Measurements from ENCODE around the gene SLC16A3. TPM values are rescaled to one million over a fixed set of nuclear protein-coding genes. Genes with fewer than 3 reads are reported as not detected.
"Not testable (repeated sequence)": the region's sequence is repeated elsewhere in the genome, so short reads cannot be mapped to it uniquely, and the experiment has no call there.

SLC16A3 gene
- total RNA-seq = 10 to 100 TPM; 97.4 to 99.7 TPM

DNA sequence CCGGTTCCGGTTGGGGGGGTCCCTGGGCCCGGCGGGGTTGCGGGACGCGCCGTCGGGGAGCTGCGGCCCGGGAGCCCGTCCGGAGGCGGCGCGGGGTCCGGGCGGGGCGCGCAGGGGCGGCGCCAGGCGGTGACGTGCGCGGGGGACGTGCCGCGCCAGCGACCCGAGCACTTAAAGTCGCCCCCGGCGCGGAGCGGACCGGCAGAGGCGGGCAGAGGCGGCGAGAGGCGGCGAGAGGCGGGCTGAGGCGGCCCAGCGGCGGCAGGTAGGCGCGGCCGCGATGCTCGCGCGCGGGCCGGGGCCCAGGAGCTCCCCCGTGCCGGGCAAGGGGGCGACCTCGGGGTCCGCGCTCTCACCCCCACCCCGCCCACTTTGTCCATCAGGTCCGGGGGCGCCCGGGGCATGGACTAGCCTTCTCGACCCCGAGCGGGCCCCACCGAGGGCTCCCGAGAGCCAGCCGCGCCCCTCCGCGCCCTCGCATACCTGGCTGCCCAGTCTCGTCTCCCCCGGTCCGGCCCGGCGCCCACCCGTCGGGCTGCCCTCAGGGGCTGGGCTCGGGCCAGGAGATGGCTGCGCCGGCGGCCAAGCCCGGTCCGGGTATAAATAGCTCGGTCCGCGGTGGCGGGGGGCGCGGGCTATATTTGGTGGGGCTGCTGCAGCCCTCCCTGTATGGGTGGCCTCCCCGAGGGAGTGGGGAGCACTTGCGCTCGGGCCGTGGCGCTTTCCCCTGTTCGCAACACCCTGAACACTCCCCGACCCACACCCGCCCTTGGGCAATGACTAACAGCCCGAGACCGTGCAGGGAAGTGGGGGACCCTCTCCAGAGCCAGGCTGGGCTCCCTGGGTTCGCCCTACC is at the start of gene SLC16A3:
TSS of gene SLC16A3 (plus strand) at position 201 of the 856 bp plus-strand sequence. CDS start 6,967 bp downstream, outside the sequence.
- peak within 1 kb of the TSS; percentile 84 for H3K27ac Mint-ChIP-seq
- intact Hi-C loops (cut with micrococcal nuclease) = no loop called here
- peak; percentile 66 for DNase-seq
- ChIA-PET POLR2A (interaction anchor here (0.6 to 2.0 kb wide), 10 partner anchors 12 to 220 kb away, joined by 3 to 10 read pairs (median 4); no protein-coding TSS in a partner anchor), CTCF (interaction anchor here (0.9 to 1.5 kb wide), 4 partner anchors 10 to 92 kb away, joined by 3 to 6 read pairs (median 4); no protein-coding TSS in a partner anchor)
- peak within 1 kb of the TSS; percentile 82 for H3K4me3 Mint-ChIP-seq
- H3K4me1 Mint-ChIP-seq (ENCODE audit: low read depth) = peaks cover 9% of the 10 kb centered on the region
- H3K27me3 Mint-ChIP-seq = no peaks in the 10 kb centered on the region
- peaks cover 4% of the 10 kb centered on the region for H3K9me3 Mint-ChIP-seq
- peaks cover 3% of the 10 kb centered on the region for H3K36me3 Mint-ChIP-seq

DNA sequence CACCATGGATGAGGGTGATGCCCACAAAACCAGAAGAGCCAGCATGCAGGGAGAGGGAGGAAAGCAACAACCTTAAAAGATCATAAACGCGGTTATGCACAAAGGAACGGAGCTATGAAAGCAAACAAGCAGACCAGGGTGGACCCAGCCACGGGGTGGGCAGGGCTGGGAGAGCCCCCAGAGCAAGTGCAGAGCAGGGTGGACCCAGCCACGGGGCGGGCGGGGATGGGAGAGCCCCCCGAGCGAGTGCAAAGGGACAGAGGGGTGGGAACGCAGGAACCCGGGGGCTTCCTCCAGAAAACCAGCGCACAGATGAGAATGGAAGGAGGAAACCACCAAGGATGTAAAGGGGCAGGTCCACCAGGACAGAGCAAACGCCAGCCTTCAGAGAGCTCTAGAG is 49.4 kb upstream of the SLC16A3 start:
- DNase-seq = no peak
- ChIA-PET POLR2A (interaction anchor here (0.6 kb wide), 1 partner anchor 162 kb away, joined by 3 read pairs; no protein-coding TSS in a partner anchor), CTCF (no interaction called here)
- H3K4me1 Mint-ChIP-seq (ENCODE audit: low read depth) = no peaks in the 10 kb centered on the region
- H3K9me3 Mint-ChIP-seq = no peaks in the 10 kb centered on the region
- H3K36me3 Mint-ChIP-seq = peaks cover 20% of the 10 kb centered on the region
- H3K4me3 Mint-ChIP-seq = no peak overlapping the region
- H3K27me3 Mint-ChIP-seq = no peaks in the 10 kb centered on the region
- H3K27ac Mint-ChIP-seq = no peak overlapping the region
- intact Hi-C loops (cut with micrococcal nuclease) = no loop called here

DNA sequence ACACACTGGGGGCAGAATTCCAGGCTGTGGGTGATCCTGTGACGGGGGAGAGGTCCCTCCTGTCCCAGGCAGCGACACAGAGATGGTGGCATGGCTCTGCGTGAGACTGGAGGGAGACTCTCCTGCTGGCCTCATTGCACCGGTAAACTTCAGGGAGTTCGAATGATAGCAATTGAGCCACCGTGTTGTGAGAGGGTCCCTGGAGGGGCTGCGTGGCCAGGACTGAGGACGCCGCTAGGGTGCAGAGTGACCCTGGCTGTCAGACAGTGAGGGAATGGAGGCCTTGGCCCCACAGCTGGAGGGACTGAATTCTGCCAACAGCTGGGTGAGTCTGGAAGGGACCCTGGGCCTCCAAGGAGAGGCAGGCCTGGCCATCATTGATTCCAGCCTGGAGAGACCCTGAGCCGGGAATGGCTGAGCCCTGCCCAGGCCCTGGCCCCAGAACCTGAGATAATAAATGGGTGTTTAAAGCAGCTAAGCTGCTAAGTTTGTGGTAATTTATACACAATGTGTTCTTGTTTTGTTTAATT is 48.8 kb upstream of the SLC16A3 start:
- Mint-ChIP-seq H3K4me3 (no peak overlapping the region), H3K36me3 (peaks cover 20% of the 10 kb centered on the region), H3K9me3 (no peaks in the 10 kb centered on the region), H3K4me1 (ENCODE audit: low read depth) (no peaks in the 10 kb centered on the region), H3K27me3 (no peaks in the 10 kb centered on the region), H3K27ac (no peak overlapping the region)
- intact Hi-C loops (cut with micrococcal nuclease) = no loop called here
- POLR2A ChIA-PET = no interaction called here
- DNase-seq = no peak
- CTCF ChIA-PET = no interaction called here

DNA sequence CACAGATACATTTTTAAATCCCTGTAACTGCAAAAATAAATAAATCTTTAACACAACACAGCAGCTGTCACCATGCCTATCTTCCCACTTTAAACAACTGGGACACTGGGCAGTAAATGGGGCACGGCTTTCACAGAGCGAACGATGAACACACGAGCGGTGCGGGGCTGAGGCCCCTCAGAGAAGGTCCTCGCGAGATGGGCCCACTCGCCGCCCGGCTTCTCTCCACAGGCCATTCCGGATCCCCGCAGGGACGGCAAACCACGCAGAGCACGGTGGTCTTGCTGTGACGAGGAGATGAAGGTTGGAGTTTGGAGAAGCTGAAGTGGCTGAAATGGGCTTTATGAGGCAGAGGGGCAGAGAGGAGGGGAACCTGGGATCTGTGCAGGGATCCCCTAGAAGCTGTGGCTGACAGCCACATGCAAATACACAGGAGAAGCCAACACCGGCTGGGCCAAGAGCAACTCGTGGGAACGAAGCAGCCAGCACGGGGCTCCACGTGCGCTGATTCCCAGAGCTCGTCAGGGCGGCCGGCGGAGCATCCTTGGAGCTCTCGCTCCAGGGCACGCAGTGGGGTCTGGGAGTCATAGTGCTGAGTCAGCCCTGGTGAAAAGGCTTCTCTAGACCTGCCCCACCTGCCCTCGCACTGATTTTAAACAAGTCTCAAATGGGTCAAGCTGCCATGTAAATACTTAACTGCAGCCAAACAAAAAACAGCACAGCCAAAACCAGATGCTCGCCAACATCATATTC is 47.9 kb upstream of the SLC16A3 start:
- intact Hi-C loops (cut with micrococcal nuclease) = no loop called here
- Mint-ChIP-seq H3K36me3 (peaks cover 23% of the 10 kb centered on the region), H3K4me3 (no peak overlapping the region), H3K27ac (no peak overlapping the region), H3K4me1 (ENCODE audit: low read depth) (no peaks in the 10 kb centered on the region), H3K9me3 (no peaks in the 10 kb centered on the region), H3K27me3 (no peaks in the 10 kb centered on the region)
- DNase-seq = no peak
- POLR2A ChIA-PET = no interaction called here
- CTCF ChIA-PET = interaction anchor here (0.6 kb wide), 1 partner anchor 115 kb away, joined by 4 read pairs; no protein-coding TSS in a partner anchor

DNA sequence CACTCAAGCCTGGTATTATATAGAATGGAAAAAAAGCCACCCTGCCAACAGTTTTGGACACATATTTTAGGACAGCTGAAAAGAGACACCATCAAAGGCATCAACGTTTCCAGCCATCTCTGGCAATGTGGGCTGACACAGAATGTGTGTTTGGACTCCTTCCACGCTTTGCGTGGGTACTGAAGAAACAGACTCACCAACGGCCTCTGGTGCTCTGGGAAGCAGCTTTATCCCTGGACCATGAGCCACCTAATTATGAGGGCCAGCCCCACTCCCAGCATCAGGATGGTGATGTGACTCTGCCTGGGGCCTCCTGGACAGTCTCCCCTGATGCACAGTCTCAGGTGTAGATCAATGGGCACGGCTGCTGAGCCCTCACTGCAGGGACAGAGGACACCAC is 44.1 kb upstream of the SLC16A3 start:
- CTCF ChIA-PET = no interaction called here
- DNase-seq = no peak
- Mint-ChIP-seq H3K9me3 (no peaks in the 10 kb centered on the region), H3K4me1 (ENCODE audit: low read depth) (no peaks in the 10 kb centered on the region), H3K36me3 (peaks cover 26% of the 10 kb centered on the region), H3K27me3 (no peaks in the 10 kb centered on the region), H3K27ac (no peak overlapping the region), H3K4me3 (no peak overlapping the region)
- POLR2A ChIA-PET = no interaction called here
- intact Hi-C loops (cut with micrococcal nuclease) = no loop called here

DNA sequence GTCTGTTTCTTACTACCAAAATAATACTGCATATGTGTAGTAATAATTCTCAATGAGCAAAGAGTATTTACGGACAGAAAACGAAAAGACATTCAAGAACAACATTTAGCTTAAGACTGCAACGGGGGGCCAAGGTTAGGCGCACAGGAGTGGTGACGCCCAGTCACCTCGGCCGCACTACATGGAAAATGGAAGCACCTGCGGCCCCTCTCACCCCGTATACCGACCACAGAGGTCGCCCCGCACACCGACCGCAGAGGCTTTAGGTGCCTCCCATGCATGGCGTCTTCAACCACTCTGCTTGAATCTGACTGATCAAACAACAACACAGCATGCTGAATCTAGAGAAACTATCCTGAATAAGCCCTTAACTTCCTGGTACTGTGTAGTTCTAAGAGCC is 42.6 kb upstream of the SLC16A3 start:
- Mint-ChIP-seq H3K4me1 (ENCODE audit: low read depth) (no peaks in the 10 kb centered on the region), H3K4me3 (no peak overlapping the region), H3K27me3 (no peaks in the 10 kb centered on the region), H3K36me3 (peaks cover 24% of the 10 kb centered on the region), H3K27ac (no peak overlapping the region), H3K9me3 (no peaks in the 10 kb centered on the region)
- intact Hi-C loops (cut with micrococcal nuclease) = no loop called here
- ChIA-PET POLR2A (no interaction called here), CTCF (interaction anchor here (1.4 to 1.5 kb wide), 2 partner anchors 20 to 32 kb away, joined by 3 to 4 read pairs; no protein-coding TSS in a partner anchor)
- DNase-seq = no peak

DNA sequence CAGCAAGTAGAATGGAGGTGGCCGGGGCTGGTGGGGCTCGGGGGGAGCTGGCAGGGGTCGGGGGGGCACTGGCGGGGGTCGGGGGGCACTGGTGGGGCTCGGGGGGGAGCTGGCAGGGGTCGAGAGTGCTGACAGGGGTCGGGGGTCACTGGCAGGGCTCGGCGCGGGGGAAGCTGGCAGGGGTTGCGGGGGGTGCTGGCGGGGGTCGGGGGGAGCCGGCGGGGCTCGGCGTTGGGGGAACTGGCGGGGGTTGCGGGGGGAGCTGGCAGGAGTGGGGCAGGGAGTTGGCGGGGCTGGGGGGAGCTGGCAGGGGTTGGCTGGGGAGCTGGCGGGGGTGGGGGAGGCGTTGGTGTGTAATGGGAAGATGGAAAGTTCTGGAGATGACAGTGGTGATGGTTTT is 41.3 kb upstream of the SLC16A3 start:
- Mint-ChIP-seq H3K4me3 (no peak overlapping the region), H3K36me3 (peaks cover 25% of the 10 kb centered on the region), H3K4me1 (ENCODE audit: low read depth) (no peaks in the 10 kb centered on the region), H3K27ac (no peak overlapping the region), H3K27me3 (no peaks in the 10 kb centered on the region), H3K9me3 (no peaks in the 10 kb centered on the region)
- no peak for DNase-seq
- CTCF ChIA-PET = no interaction called here
- intact Hi-C loops (cut with micrococcal nuclease) = no loop called here
- POLR2A ChIA-PET = no interaction called here

DNA sequence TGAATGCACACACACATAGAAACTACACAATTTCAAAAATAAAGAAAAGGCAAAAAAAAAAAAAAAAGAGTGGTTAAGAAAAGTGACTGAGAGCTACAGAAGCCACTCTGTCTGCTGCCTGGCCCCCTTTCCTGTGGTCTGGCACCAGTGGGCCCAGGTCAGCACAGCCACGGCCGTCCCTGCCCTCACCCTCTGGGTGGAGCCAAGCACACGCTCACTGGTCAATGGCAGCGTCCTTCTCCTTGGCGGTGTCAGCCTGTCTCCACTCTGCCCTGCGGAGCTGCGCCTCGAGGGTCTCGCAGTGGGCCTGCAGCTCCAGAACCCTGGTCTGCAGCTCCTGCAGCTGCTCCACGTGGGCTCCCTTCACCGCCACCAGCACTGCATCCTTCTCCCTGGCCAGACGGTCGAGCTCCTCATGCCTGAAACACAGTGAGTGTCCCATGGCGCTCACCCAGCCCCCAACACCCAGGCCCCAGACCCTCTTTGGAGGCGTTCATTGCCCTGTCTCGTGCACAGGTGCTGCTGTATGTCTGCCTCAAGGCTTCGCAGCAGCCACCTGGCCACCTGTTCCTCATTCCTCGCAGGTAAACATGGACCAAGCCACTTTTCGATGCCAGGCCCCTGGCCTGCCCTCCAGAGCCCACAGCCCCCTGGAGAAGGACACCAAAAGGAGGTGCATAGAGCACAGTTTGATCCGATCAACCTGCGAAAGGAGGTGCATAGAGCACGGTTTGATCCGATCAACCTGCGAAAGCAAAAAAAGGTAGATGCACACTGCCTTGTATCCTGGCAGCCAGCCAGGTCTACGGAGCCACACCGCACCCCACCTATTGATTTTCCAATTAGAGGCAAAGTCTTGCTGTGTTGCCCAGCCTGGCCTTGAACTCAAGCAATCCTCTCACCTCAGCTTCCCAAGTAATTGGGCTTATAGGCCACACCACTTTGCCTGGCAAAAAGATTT is 40.6 kb upstream of the SLC16A3 start:
- no peaks in the 10 kb centered on the region for H3K4me1 Mint-ChIP-seq (ENCODE audit: low read depth)
- ChIA-PET POLR2A (no interaction called here), CTCF (no interaction called here)

DNA sequence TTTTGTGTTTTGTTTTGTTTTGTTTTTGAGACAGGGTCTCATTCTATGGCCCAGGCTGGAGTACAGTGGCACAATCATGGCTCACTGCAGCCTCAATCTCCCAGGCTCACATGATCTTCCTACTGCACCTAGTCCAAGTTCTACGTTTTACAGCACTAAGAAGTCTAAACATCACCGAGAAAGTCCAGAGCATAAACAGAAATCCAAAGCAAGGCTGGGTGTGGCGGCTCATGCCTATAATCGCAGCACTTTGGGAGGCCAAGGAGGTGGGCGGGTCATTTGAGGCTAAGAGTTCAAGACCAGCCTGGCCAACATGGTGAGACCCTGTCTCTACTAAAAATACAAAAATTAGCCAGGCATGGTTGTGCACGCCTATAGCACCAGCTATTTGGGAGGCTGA is 35.8 kb upstream of the SLC16A3 start:
- H3K27me3 Mint-ChIP-seq; H3K27ac Mint-ChIP-seq; POLR2A ChIA-PET; H3K9me3 Mint-ChIP-seq; H3K4me1 Mint-ChIP-seq (ENCODE audit: low read depth); intact Hi-C loops (cut with micrococcal nuclease); H3K4me3 Mint-ChIP-seq; DNase-seq; CTCF ChIA-PET: not testable (repeated sequence)
- H3K36me3 Mint-ChIP-seq = peaks cover 29% of the 10 kb centered on the region

More for the DNA sequence above, 40.6 kb upstream of the SLC16A3 start:
- Mint-ChIP-seq H3K27ac (no peak overlapping the region), H3K27me3 (no peaks in the 10 kb centered on the region), H3K36me3 (peaks cover 26% of the 10 kb centered on the region), H3K4me3 (no peak overlapping the region), H3K9me3 (no peaks in the 10 kb centered on the region)
- no peak for DNase-seq
- intact Hi-C loops (cut with micrococcal nuclease) = no loop called here

DNA sequence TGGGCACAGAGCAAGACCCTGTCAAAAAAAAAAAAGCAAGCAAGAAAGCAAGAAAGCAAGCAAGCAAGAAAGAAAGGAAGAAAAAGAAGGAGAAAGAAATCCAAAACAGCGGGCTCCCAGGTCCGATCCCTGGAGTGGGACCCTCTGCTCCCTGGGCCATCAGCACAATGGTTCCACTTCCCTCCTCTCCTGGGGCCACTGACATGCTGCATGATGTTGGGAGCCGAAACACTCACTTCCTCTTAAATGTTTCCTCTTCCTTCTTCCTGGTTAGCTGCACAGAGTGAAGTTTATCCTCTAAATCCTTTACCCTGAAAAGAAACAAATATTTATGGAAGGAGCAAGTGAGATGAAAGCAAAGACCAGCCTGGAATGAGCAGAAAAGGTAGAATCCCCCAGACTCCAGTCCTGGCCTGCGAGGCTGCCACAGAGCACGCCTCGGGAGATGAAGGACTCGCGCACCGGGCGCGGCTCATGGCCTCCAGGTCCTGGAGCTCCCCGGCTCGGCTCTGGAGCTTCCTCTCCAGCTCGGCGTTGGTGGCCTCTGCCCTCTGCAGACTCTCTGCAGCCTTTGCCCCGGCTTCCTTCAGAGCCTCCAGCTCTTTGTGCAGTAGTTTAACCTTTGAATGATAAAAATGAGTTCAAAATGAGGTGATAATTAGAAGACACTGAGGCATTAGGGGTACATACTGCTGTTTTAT is 35.2 kb upstream of the SLC16A3 start:
- Mint-ChIP-seq H3K4me1 (ENCODE audit: low read depth) (peaks cover 11% of the 10 kb centered on the region), H3K36me3 (peaks cover 30% of the 10 kb centered on the region)
- CTCF ChIA-PET = interaction anchor here (0.6 kb wide), 1 partner anchor 226 kb away, joined by 3 read pairs; no protein-coding TSS in a partner anchor

DNA sequence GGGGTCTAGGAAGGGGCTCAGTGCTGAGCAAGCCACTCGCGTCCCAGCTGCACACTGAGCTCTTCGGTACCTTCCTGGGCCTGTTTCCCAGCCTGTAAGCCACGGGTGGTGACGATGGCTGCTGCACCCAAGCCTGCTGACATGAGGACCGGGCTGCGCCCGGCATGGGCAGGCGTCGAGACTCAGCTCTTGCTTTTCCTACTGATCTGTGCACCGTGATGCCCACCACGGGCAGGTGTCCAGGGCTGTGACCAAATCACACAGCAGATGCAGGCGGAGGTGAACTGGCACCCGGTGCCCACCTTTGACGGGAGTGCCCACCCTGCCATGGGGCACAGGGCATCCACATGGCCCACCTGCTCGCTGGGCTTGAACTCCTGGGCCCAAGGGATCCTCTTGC is 34.1 kb upstream of the SLC16A3 start:
- intact Hi-C loops (cut with micrococcal nuclease) = no loop called here
- Mint-ChIP-seq H3K4me1 (ENCODE audit: low read depth) (peaks cover 17% of the 10 kb centered on the region), H3K27me3 (no peaks in the 10 kb centered on the region), H3K4me3 (no peak overlapping the region), H3K27ac (no peak overlapping the region), H3K9me3 (no peaks in the 10 kb centered on the region), H3K36me3 (peaks cover 33% of the 10 kb centered on the region)
- ChIA-PET CTCF (interaction anchor here (2.0 kb wide), 1 partner anchor 11 kb away, joined by 8 read pairs; no protein-coding TSS in a partner anchor), POLR2A (no interaction called here)
- no peak for DNase-seq

More for the DNA sequence above, 35.2 kb upstream of the SLC16A3 start:
- Mint-ChIP-seq H3K9me3 (no peaks in the 10 kb centered on the region), H3K4me3 (no peak overlapping the region), H3K27ac (no peak overlapping the region), H3K27me3 (no peaks in the 10 kb centered on the region)
- intact Hi-C loops (cut with micrococcal nuclease) = no loop called here
- POLR2A ChIA-PET = no interaction called here
- no peak for DNase-seq
